GM21723 (cell line): ENCODE measurements around the gene CKB.

ENCODE experiments used
- ATAC-seq: cut with Tn5 transposase; IDR thresholded peaks from one replicate; pipeline ENCODE4 v1.9.1; 2021; ENCODE audit warnings: mild to moderate bottlenecking, moderate library complexity; ENCODE audit not compliant: unreplicated experiment

The CKB gene

DNA sequence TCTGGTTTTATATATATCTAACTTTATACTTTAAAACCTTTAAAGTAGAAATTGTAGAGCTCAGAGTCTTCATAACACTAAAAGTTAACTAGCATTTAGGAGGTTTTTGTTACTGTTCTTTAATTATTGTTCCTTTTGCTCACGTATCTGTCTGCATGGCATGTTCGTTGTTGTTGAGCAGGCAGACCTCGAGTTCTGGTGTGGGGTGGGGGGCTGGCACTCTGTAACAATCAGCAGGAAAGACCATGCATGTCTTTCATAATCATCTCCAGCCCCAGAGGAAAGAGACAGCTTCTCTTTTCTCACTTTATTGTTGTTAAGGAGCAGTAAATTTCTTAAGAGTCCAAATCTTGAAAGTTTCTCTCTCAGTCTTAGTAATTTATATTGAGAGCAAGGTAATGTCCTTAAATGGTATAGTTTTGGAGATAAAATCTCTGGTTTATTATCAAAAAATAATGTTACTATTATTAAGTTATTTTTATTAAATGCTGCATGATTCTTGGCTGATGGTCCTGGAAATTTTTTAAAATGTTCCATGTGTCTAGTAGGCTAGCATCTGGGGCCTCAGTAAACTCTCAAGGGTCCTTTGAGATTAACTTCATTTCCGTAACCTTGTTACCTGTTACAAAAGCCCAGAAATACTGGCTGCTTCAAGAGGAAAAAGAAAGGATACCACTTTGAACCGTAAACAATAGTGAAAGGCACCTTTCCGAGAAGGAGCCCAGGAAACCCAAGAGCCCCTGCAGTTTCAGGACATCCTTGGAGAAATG, 30.3 kb downstream of the CKB start:
- no peak for ATAC-seq

GRCh38 chr14:103491691-103492090, 30.9 kb downstream of the CKB start:
- ATAC-seq: no peak

- ATAC-seq: no peak
Observed at GRCh38 chr14:103489621-103490020, 33.0 kb downstream of the CKB start.

DNA sequence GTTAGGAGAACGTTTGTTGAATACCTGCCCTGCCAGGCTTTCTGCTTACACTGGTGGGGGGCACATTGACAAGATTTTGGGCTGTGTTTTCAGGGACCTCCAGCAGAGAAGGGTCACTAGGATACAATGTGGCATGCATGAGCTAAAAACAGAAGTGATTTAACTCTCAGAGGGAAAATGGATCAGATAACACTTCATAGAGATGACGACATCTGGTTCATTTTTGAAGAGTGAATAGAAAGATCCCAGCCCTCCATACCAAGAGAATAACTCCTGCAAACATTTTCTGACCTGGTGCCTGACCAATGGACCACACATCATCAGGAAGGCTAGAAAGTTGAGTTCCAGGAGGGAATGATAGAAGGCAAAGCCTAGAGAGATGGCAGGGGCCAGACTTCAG, 33.7 kb downstream of the CKB start:
- ATAC-seq: no peak

DNA sequence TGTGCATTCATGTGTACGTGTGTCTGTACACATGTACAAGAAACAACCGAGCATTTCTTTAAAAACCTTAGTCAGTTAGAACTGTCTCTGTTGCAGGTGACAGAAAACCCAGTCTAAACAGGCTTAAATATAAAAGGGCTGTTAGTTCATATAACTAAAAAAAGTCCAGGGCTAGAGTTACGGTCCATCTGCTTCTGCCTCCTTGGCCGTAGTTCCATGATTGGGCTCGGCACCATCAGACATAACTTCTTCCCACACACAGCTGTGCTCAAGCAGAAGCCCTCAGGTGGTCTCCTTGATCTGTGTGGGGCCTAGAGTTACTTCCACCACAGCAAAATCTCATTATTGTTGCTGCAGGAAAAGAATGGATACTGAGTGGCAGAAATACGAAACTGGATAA, 34.6 kb downstream of the CKB start:
- no peak for ATAC-seq

DNA sequence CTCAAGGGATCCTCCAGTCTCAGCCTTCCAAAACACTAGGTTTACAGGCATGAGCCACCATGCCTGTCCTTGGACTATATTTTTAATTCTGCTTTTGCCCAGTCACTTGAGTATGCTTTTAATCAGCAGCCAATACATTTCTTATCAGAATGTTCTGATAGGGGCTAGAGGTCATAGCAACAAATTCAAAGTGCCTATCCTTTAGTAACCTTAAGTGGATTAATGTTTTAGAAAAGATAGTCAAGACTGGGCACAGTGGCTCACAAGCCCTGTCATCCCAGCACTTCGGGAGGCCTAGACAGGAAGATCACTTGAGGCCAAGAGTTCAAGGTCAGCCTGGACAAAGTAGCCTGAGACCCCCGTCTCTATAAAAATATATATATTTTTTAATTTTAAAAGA, 37.1 kb downstream of the CKB start:
- no peak for ATAC-seq

- no peak for ATAC-seq
Observed at GRCh38 chr14:103483600-103483999, 39.0 kb downstream of the CKB start.

DNA sequence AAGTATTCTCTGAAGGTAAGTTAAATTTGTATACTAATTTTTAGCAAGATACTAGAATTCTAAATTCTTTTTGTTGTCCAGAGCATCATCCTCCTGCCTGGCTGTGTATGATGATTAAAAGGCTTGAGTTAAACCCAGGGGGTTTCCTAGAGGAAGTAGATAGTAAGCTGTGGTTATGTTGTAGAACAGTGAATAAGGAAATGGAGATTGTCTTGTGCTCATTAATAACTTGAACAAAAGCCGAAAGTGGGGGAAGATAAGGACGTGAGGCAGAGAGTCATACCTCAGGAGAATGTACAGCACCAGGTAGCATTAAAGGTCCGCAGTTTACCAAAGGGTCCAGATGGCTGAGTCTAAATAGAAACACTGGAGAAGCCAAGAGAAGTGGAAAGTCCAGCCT, 42.0 kb downstream of the CKB start:
- peak; percentile 80 for ATAC-seq

GRCh38 chr14:103476631-103477030, 46.0 kb downstream of the CKB start:
- no peak for ATAC-seq

- no peak for ATAC-seq
Observed at GRCh38 chr14:103476065-103476464, 46.6 kb downstream of the CKB start.

- ATAC-seq: no peak
Observed at GRCh38 chr14:103474893-103475292, 47.7 kb downstream of the CKB start.

DNA sequence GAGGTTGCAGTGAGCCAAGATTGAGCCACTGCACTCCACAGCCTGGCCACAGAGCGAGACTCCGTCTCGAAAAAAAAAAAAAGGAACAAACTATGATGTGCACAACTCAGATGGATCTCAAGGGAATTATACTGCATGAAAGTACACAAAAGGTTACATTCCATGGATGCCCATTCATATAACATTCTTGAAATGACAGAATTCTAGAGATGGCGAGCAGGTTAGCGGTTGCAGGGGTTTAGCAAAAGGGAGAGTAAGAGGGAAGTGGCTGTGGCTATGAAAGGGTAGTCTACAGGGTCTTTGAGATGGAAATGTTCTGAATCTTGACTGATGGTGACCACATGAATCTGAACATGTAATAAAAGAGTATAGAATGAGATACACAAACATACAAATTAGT, 49.7 kb downstream of the CKB start:
- no peak for ATAC-seq
